Posterior vena cava (tissue), 2 donors: ENCODE results near the gene MARVELD3. TPM values are rescaled to one million over a fixed set of nuclear protein-coding genes. Genes with fewer than 3 reads are reported as not detected.
"Not testable (repeated sequence)": the region's sequence is repeated elsewhere in the genome, so short reads cannot be mapped to it uniquely, and the experiment has no call there.

Experiments
- DNase-seq: peaks from one replicate; pipeline ENCODE4 v3.0.0-alpha.2; 2020; ENCODE audit warnings: low spot score
- intact Hi-C, 2 donors: fragments of 100-400 bp; cut with DNase I; formaldehyde crosslinking; loops; one replicate each; pipeline versions ENCODE4 v1.14.1 to v1.14.2; 2022 to 2023
- total RNA-seq, 2 donors: library from RNA; stranded (reverse); fragmentation: NEBNext Ultra II Directional; extraction: Animal tissue kit (Norgen Biotek cat#: 25700); gene quantifications; one replicate each; pipeline ENCODE4 v1.2.1, GENCODE V29; 2021
- donor health status: DM: yes; HTN: yes; CAD: no.
- donor health status: DM: yes; HTN: yes; CAD: no.

Gene MARVELD3
- total RNA-seq, 2 donors from 2014 or later: not detected

DNA sequence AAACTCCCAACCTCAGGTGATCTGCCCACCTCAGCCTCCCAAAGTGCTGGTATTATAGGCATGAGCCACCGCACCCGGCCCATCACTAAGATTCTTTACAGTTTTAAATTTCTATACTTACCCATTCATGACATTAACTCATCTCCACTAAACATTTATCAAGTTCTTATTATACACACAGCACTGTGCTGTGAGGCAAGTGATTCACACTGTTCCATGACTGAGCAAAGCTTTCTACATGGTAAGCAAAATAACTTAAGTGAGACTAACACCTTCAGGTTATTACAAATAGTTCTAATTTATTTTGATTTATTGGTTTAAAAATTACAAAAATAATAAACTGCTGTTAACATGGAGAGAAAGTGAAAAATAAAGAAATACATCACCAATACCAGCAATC is 33.5 kb downstream of the MARVELD3 start:
- DNase-seq: no peak
- intact Hi-C loops: no loop called here

GRCh38 chr16:71666264-71666663 is 40.3 kb downstream of the MARVELD3 start:
- intact Hi-C loops: no loop called here
- DNase-seq: no peak

DNA sequence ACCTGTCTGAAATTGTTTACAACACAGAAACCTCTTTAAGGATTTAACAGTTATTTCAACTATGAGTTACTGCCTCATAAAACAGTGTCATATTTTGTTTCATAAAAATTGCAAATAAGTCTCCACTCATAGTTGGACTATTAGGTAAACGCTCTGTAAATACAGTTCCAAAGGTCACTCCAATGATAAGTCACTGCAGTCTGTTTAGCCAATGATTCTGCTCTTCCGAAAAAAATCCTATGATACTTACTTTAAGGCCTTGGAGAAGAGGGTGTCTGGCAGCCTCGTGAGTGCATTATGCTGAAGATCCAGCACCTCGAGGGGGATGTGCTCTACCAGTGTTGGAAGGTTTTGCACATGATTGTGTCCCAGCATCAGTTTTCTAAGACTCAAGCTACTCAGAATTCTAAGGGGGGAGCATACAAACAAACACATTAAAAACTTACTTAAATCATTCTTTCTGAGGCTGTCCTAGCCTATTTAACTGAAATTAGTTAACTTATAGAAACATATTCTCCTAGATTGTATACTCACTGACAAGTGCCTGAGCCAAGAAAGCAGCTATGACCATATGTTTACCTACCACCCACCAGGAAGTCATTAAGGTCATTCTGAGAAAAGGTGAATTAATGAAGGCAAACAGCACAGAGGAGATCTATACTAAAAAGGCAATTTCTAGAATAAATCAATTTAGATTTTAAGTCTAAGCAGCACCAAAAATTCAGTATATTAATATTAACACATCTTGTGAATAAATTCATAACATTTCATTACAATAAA is 41.1 kb downstream of the MARVELD3 start:
- intact Hi-C loops: no loop called here

DNA sequence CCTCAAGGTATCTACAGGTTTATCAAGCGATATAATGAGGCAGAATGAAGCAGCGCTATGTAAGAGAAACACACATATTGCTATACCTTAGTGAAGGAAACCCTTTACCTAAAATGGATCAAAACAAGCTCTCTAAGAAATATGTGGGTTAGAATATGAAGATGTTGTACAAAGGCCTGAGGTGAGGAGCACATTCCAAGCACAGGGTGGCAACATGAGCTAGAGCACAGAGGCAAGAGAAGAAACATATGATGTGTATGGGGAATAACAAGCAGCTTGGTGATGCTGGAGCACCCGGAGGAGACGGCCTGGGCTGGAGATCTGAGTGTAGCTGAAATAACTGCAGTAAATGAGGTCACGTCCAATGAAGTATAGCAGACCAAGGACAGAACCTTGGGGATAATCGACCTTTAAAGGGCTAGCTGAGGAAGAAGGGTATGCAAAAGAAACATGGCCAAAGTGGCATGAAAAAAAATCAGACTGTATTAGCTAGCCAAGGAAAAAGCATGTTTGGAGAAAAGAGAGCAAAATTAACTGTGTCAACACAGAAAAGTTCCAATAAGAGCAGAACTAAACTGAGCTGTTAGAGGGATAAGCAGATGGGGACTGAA is 44.0 kb downstream of the MARVELD3 start:
- intact Hi-C loops: loop anchor here in 1 of 2 donors (10.0 kb wide), 1 partner anchor 65 kb away; no protein-coding TSS in a partner anchor
- no peak for DNase-seq

More for the DNA sequence above, 41.1 kb downstream of the MARVELD3 start:
- no peak for DNase-seq

- no peak for DNase-seq
- intact Hi-C loops: loop anchor here in 1 of 2 donors (10.0 kb wide), 1 partner anchor 64 kb away; no protein-coding TSS in a partner anchor
Observed at GRCh38 chr16:71670537-71670936, 44.6 kb downstream of the MARVELD3 start.

- intact Hi-C loops: loop anchor here in 1 of 2 donors (10.0 kb wide), 1 partner anchor 64 kb away; no protein-coding TSS in a partner anchor
- DNase-seq: no peak
Observed at GRCh38 chr16:71671165-71671564, 45.2 kb downstream of the MARVELD3 start.

GRCh38 chr16:71672125-71672524 is 46.1 kb downstream of the MARVELD3 start:
- no peak for DNase-seq
- intact Hi-C loops: loop anchor here in 1 of 2 donors (10.0 kb wide), 1 partner anchor 63 kb away; no protein-coding TSS in a partner anchor

DNA sequence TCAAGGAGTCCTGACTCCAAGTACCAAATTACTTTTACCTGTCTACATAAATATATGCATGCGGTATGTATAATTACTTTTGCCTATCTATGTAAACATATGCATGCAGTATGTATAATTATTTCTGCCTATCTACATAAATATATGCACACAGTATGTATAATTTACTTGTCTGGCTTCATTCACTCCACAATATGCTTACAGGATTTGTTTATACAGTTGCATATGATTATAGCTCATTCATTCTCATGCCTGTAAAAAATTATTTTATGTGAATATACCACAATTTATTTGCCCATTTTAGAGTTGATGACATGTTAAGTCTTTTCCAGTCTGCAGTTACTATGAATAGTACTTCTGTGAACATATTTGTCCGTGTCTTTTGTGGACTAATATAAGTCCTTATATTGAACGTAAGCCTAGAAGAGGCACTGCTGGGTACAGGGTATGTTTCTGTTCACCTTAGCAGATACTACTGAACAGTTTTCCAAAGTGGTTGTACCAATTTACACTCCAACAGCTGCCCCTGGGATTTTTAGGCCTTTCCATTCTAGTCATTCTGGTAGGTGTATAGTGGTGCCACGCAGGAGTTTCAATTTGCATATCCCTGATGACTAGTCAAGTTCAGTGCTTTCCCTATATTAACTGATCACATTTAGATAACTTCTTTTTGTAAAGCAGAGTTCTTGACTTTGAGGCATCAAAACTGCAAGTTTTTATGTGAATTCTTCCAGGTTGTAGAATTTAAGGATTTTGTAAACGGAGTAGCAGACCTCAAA is 47.0 kb downstream of the MARVELD3 start:
- intact Hi-C loops: loop anchor here in 1 of 2 donors (10.0 kb wide), 1 partner anchor 62 kb away; no protein-coding TSS in a partner anchor

GRCh38 chr16:71673582-71673973 is 47.6 kb downstream of the MARVELD3 start:
- intact Hi-C loops: loop anchor here in 1 of 2 donors (10.0 kb wide), 1 partner anchor 61 kb away; no protein-coding TSS in a partner anchor
- no peak for DNase-seq

More for the DNA sequence above, 47.0 kb downstream of the MARVELD3 start:
- DNase-seq: no peak

GRCh38 chr16:71674229-71674628 is 48.2 kb downstream of the MARVELD3 start:
- DNase-seq: no peak
- intact Hi-C loops: loop anchor here in 1 of 2 donors (10.0 kb wide), 1 partner anchor 61 kb away; no protein-coding TSS in a partner anchor

DNA sequence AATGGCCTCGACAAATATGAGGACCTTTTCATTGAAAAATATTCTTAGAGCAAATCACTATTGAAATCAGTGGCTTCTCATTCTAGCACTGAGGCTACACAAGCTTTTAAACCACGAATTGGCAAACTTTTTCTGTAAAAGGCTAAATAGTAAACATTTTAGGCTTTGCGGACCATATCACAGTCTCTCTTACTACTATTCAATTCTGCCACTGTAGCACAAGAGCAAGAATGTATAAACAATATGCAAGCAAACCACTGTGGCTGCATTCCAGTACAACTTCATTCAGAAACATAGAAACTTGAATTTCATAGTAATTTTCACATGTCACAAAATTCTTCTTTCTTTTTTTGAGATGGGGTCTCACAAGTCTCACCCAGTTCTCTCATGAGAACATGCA is 49.4 kb downstream of the MARVELD3 start:
- intact Hi-C loops: loop anchor here in 1 of 2 donors (10.0 kb wide), 1 partner anchor 59 kb away; no protein-coding TSS in a partner anchor
- DNase-seq: no peak

DNA sequence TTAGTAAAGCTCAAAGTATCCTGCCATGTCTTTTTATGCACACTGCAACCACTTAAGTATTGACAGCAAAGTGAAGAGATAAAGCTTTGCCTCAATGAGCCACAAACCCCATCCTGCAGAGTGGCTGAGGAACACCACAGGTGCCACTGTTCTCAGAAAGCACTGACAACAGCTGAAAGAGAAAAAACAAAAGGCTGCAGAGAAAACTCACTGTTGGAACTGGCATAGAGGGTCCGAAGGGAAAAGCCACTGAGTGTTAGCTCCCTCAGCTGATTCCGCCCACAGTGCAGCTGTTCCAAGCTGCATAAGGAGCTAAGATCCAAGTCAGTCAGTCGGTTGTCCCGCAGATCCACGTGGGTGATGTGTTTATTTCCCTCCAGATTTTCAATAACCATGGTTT is 50.3 kb downstream of the MARVELD3 start:
- no peak for DNase-seq
- intact Hi-C loops: loop anchor here in 1 of 2 donors (10.0 kb wide), 1 partner anchor 59 kb away; no protein-coding TSS in a partner anchor

- no peak for DNase-seq
- intact Hi-C loops: no loop called here
Observed at GRCh38 chr16:71681360-71681759, 55.4 kb downstream of the MARVELD3 start.

DNA sequence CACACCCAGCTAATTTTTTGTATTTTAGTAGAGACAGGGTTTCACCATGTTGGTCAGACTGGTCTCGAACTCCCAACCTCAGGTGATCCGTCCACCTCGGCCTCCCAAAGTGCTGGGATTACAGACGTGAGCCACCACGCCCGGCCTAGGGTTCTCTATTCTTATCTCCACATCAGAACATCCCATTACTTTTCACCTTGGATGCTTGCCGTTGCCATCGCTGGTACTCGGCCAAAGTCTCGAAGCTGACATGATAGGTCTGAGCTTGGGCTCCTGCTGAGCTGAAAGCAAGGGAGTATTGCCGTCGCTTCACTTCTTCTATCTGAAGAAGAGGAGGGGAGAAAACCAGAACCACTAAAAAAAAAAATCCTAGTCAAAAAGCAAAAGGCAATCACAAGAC is 58.3 kb downstream of the MARVELD3 start:
- DNase-seq, intact Hi-C loops: not testable (repeated sequence)

Other genes with a start within 250 kb of the MARVELD3 start
- not detected for gene TLE7, start 184.1 kb upstream of the MARVELD3 start, total RNA-seq
- 10 to 100 TPM in 1 of 2 donors, 1 to 10 TPM in 1; 10.0 to 10.5 TPM for gene ZNF23, start 163.9 kb upstream of the MARVELD3 start, total RNA-seq
- gene ZNF19, start 136.9 kb upstream of the MARVELD3 start, total RNA-seq: 1 to 10 TPM; 3.6 to 4.2 TPM
- not detected for gene CHST4, start 99.8 kb upstream of the MARVELD3 start, total RNA-seq
- under 1 TPM in 1 of 2 donors, not detected in 1; 0.09 TPM for gene TAT, start 49.1 kb upstream of the MARVELD3 start, total RNA-seq
- gene PHLPP2, start 98.5 kb downstream of the MARVELD3 start, total RNA-seq: 1 to 10 TPM; 6.3 to 9.1 TPM
- 10 to 100 TPM; 61.8 to 67.3 TPM for gene AP1G1, start 182.7 kb downstream of the MARVELD3 start, total RNA-seq
- 10 to 100 TPM; 26.5 to 26.9 TPM for gene ATXN1L, start 219.8 kb downstream of the MARVELD3 start, total RNA-seq